Neural progenitor cell (in vitro differentiated cells): ENCODE data around the gene ATP2B3. TPM values are rescaled to one million over a fixed set of nuclear protein-coding genes. Genes with fewer than 3 reads are reported as not detected.

Experiments
- DNase-seq: peaks from one replicate; pipeline ENCODE4 v3.0.0-alpha.2; 2016; ENCODE audit warnings: low spot score
- H2AFZ ChIP-seq: fragments of 200-600 bp; sonication (generic); replicated peaks from 2 replicates; pipeline ENCODE4 v1.6.1; 2016; ENCODE audit warnings: antibody characterized with exemption
- H3F3A ChIP-seq: fragments of 200-600 bp; sonication (generic); 2 replicates; pipeline ENCODE4 v1.6.1; 2016; ENCODE audit warnings: antibody characterized with exemption, low read depth
- H3K27ac ChIP-seq: fragments of 200-600 bp; sonication (generic); 2 replicates; pipeline ENCODE4 v1.5.1; 2016; ENCODE audit warnings: mild to moderate bottlenecking
- H3K27me3 ChIP-seq: fragments of 200-600 bp; sonication (generic); 2 replicates; pipeline ENCODE4 v1.6.1; 2016; ENCODE audit warnings: mild to moderate bottlenecking, moderate library complexity
- H3K36me3 ChIP-seq: fragments of 200-600 bp; sonication (generic); 2 replicates; pipeline ENCODE4 v1.5.1; 2016
- H3K4me1 ChIP-seq: fragments of 200-600 bp; sonication (generic); 2 replicates; pipeline ENCODE4 v1.6.1; 2016; ENCODE audit warnings: mixed run types
- H3K4me2 ChIP-seq: fragments of 200-600 bp; sonication (generic); 2 replicates; pipeline ENCODE4 v1.6.1; 2016
- H3K4me3 ChIP-seq: fragments of 200-600 bp; sonication (generic); 2 replicates; pipeline ENCODE4 v1.5.1; 2016
- H3K79me2 ChIP-seq: fragments of 200-600 bp; sonication (generic); 2 replicates; pipeline ENCODE4 v1.6.1; 2016; ENCODE audit warnings: low read depth
- H3K9ac ChIP-seq: fragments of 200-600 bp; sonication (generic); 2 replicates; pipeline ENCODE4 v1.6.1; 2016
- H3K9me3 ChIP-seq: fragments of 200-600 bp; sonication (generic); 2 replicates; pipeline ENCODE4 v1.5.1; 2016; ENCODE audit warnings: low read depth
- H4K20me1 ChIP-seq: fragments of 200-600 bp; sonication (generic); 2 replicates; pipeline ENCODE4 v1.6.1; 2016; ENCODE audit warnings: low read depth
- H3K27ac Mint-ChIP-seq: 3 replicates; pipeline ENCODE4 v1.8.0; 2021; ENCODE audit warnings: mixed read lengths
- H3K27me3 Mint-ChIP-seq: 2 replicates; pipeline ENCODE4 v1.8.0; 2022; ENCODE audit warnings: low read depth, mild to moderate bottlenecking, inconsistent platforms, moderate library complexity, mixed read lengths; ENCODE audit not compliant: insufficient read depth
- H3K36me3 Mint-ChIP-seq: 3 replicates; pipeline ENCODE4 v1.8.0; 2021; ENCODE audit warnings: mixed read lengths
- H3K4me1 Mint-ChIP-seq: 3 replicates; pipeline ENCODE4 v1.8.0; 2021; ENCODE audit warnings: mixed read lengths
- H3K4me3 Mint-ChIP-seq: 3 replicates; pipeline ENCODE4 v1.8.0; 2021; ENCODE audit warnings: mild to moderate bottlenecking, moderate library complexity, mixed read lengths
- H3K9me3 Mint-ChIP-seq: 3 replicates; pipeline ENCODE4 v1.8.0; 2020; ENCODE audit warnings: mixed read lengths
- EZH2 ChIP-seq: fragments of 200-600 bp; sonication (generic); IDR thresholded peaks from 2 replicates; pipeline ENCODE4 v1.6.1; 2017; ENCODE audit warnings: antibody characterized with exemption, mild to moderate bottlenecking, moderate library complexity
- EZH2phosphoT487 ChIP-seq: fragments of 200-600 bp; sonication (generic); IDR thresholded peaks from 2 replicates; pipeline ENCODE4 v1.6.1; 2017; ENCODE audit warnings: antibody characterized with exemption
- total RNA-seq: library from RNA; depleted of rRNA; stranded (reverse); fragments of >200 nt; gene quantifications from 2 replicates; pipeline ENCODE4 v1.2.3, GENCODE V29; 2015; ENCODE audit warnings: low replicate concordance
- TF ChIP-seq, protein P1 (sequence below): fragments of 200-600 bp; sonication (generic); IDR thresholded peaks from 2 replicates; pipeline ENCODE4 v1.5.1; 2017; ENCODE audit warnings: antibody characterized with exemption, mild to moderate bottlenecking

Gene ATP2B3
- total RNA-seq, 1 donor from 2014 or later = not detected

DNA sequence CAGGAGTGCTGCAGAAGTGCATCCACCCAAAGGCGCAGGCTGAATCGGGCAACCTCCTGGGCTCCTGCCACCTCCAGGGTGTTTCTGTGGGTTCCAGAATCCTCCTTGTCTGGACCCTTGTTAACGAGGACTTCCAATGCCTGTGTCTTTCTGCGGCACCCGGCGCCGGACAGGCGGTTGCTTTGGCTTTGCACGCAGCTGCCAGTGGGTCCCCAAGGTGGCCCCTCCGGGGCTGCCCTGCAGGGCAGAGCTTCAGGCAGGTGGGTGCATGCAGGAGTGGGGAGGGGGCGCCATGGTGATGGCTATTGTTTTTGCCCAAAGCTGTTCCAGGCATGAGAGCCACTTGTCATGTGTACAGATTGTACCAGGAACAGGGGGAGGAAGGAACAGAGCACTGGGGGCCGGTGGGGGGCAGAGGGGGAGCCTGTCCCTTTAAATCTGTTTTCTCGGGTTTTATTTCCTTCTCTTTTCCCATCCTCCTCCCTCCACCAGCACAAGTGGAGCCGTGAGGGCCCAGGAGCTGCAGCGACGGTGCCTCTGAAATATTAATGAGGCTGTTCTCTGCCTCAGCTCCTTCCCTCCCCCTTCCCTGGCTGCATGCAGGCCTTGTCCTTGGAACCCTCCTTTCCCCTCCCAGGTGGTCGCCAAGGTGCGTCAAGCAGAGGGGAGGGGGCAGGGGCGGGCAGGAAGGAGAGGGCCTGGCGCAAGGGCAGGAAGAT, 13.1 kb downstream of the ATP2B3 start:
- H3K9me3 Mint-ChIP-seq = peaks cover 24% of the 10 kb centered on the region

DNA sequence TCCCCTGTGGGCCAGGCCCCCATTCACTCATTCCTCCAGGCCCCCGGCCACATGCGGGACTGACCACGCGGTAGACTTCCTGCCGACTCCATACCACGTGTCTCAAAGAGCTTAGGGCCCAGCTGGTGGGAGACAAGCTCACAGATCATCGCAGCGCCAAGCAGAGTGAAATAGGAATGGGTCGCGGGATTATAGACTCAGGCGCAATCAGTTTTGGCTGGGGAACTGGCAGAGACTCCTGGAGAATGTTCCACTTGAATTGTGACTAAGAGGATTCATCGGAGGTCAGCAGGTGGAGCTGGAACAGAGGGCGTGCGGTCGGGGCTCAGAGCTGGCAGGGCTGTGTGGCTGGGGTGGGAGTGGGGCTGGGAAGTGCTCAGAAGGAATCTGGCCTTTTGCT, 15.6 kb downstream of the ATP2B3 start:
- Mint-ChIP-seq H3K4me1 (peaks cover 7% of the 10 kb centered on the region), H3K27ac (peak overlapping the region; percentile 42), H3K9me3 (peaks cover 21% of the 10 kb centered on the region), H3K36me3 (no peaks in the 10 kb centered on the region), H3K27me3 (peaks cover 15% of the 10 kb centered on the region), H3K4me3 (no peak overlapping the region)
- H3K9me3 ChIP-seq = no peaks in the 10 kb centered on the region
- TF ChIP-seq EZH2phosphoT487 = no peak
- no peak for TF ChIP-seq EZH2
- H3K79me2 ChIP-seq = no peaks in the 10 kb centered on the region
- no peak overlapping the region for H3K4me3 ChIP-seq
- H2AFZ ChIP-seq = no peak overlapping the region
- H3K4me1 ChIP-seq = no peaks in the 10 kb centered on the region
- H3K9ac ChIP-seq = no peak overlapping the region
- H4K20me1 ChIP-seq = no peaks in the 10 kb centered on the region
- H3K4me2 ChIP-seq = no peak overlapping the region
- no peaks in the 10 kb centered on the region for H3K36me3 ChIP-seq
- no peak overlapping the region for H3K27ac ChIP-seq
- no peaks in the 10 kb centered on the region for H3K27me3 ChIP-seq
- H3F3A ChIP-seq = no peaks in the 10 kb centered on the region
- no peak for DNase-seq

More for the DNA sequence above, 13.1 kb downstream of the ATP2B3 start:
- Mint-ChIP-seq H3K27ac (no peak overlapping the region), H3K36me3 (no peaks in the 10 kb centered on the region), H3K4me3 (no peak overlapping the region), H3K4me1 (peaks cover 9% of the 10 kb centered on the region), H3K27me3 (peaks cover 11% of the 10 kb centered on the region)
- H3K79me2 ChIP-seq = no peaks in the 10 kb centered on the region
- no peaks in the 10 kb centered on the region for H3K27me3 ChIP-seq
- H3K36me3 ChIP-seq = no peaks in the 10 kb centered on the region
- no peak for TF ChIP-seq EZH2phosphoT487
- TF ChIP-seq EZH2 = no peak
- H3K4me3 ChIP-seq = no peak overlapping the region
- no peak for DNase-seq
- H4K20me1 ChIP-seq = no peaks in the 10 kb centered on the region
- no peak overlapping the region for H3K9ac ChIP-seq
- no peaks in the 10 kb centered on the region for H3K9me3 ChIP-seq
- no peak overlapping the region for H2AFZ ChIP-seq
- no peak overlapping the region for H3K27ac ChIP-seq
- no peak overlapping the region for H3K4me2 ChIP-seq
- no peaks in the 10 kb centered on the region for H3K4me1 ChIP-seq
- no peaks in the 10 kb centered on the region for H3F3A ChIP-seq

DNA sequence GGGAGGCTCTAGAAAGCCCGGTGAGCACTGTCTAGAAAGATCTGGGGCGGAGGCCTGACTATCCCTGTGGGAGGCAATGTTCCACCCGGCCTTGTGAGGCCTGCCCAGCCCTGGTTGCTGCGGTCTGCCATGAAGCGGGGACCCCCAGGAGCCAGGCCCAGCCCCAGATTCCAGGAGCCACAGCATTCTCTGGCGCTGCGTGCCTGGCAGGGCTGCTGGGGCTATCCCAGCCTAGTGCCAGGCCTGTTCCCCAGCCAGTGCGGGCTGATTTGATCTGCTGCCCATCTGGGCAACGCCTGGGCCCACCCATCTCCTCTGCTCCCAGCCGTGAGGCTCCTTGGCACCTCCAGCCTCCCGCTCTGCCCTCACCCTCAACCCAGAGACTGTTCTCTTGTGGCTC, 19.6 kb downstream of the ATP2B3 start:
- no peak for TF ChIP-seq EZH2
- TF ChIP-seq EZH2phosphoT487 = no peak
- TF ChIP-seq, protein P1, sequence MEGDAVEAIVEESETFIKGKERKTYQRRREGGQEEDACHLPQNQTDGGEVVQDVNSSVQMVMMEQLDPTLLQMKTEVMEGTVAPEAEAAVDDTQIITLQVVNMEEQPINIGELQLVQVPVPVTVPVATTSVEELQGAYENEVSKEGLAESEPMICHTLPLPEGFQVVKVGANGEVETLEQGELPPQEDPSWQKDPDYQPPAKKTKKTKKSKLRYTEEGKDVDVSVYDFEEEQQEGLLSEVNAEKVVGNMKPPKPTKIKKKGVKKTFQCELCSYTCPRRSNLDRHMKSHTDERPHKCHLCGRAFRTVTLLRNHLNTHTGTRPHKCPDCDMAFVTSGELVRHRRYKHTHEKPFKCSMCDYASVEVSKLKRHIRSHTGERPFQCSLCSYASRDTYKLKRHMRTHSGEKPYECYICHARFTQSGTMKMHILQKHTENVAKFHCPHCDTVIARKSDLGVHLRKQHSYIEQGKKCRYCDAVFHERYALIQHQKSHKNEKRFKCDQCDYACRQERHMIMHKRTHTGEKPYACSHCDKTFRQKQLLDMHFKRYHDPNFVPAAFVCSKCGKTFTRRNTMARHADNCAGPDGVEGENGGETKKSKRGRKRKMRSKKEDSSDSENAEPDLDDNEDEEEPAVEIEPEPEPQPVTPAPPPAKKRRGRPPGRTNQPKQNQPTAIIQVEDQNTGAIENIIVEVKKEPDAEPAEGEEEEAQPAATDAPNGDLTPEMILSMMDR = no peak
- H3K79me2 ChIP-seq = no peaks in the 10 kb centered on the region
- H3K9ac ChIP-seq = no peak overlapping the region
- no peak overlapping the region for H3K4me3 Mint-ChIP-seq
- peaks cover 7% of the 10 kb centered on the region for H3K27me3 Mint-ChIP-seq
- no peak overlapping the region for H3K27ac ChIP-seq
- H3K36me3 Mint-ChIP-seq = no peaks in the 10 kb centered on the region
- H3K4me1 Mint-ChIP-seq = peaks cover 12% of the 10 kb centered on the region
- no peaks in the 10 kb centered on the region for H3K4me1 ChIP-seq
- no peak for DNase-seq
- no peaks in the 10 kb centered on the region for H3K9me3 ChIP-seq
- no peak overlapping the region for H3K4me2 ChIP-seq
- H3K27me3 ChIP-seq = no peaks in the 10 kb centered on the region
- peaks cover 23% of the 10 kb centered on the region for H3K9me3 Mint-ChIP-seq
- H3K4me3 ChIP-seq = no peak overlapping the region
- no peaks in the 10 kb centered on the region for H4K20me1 ChIP-seq
- H3K27ac Mint-ChIP-seq = no peak overlapping the region
- no peak overlapping the region for H2AFZ ChIP-seq
- H3K36me3 ChIP-seq = no peaks in the 10 kb centered on the region
- no peaks in the 10 kb centered on the region for H3F3A ChIP-seq

DNA sequence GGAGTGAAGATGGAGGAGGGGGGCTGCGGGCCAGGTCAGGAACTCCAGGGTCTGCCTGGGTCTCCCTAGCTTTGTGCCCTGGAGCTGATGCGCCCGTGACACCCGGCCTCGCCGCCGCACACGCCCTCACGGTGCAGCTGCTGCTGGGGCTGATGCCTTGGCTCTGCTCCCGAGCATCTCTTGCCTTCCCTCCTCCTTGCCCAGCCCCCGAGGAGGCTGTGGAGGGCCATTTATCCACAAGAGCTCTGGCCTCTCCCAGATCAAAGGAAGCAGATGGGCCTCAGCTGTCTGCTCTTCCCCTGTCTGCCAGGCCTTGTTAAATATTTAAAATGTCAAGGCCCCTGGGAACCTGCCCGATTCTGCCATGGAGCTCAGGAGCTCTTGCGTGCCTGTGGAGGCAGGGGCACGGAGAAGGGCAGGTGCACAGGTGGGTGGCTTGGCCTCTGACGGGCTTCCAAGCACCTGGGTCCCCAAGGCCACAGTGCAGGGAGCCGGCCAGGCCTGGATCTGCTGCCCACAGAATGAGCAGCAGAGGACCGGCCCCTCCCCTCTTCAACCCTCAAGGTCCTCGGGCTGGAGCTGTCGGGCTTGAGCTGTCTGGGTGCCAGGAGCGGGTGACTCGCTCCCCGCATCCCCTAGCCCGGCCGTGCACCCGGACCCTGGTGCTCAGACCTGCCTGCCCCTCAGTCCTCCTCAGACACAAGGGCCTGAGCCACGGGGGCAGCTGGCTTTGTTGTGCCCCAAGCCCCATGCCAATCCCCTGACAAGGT, 20.3 kb downstream of the ATP2B3 start:
- H3K27ac ChIP-seq = no peak overlapping the region

More for the DNA sequence above, 20.3 kb downstream of the ATP2B3 start:
- Histone ChIP-seq H3K27me3 (no peaks in the 10 kb centered on the region), H3K4me1 (no peaks in the 10 kb centered on the region), H3K79me2 (no peaks in the 10 kb centered on the region), H3K9ac (no peak overlapping the region), H3K36me3 (no peaks in the 10 kb centered on the region), H3K4me3 (no peak overlapping the region), H3F3A (no peaks in the 10 kb centered on the region), H2AFZ (no peak overlapping the region), H3K9me3 (no peaks in the 10 kb centered on the region), H4K20me1 (no peaks in the 10 kb centered on the region), H3K4me2 (no peak overlapping the region)
- Mint-ChIP-seq H3K9me3 (peaks cover 23% of the 10 kb centered on the region), H3K4me3 (no peak overlapping the region), H3K27ac (no peak overlapping the region), H3K36me3 (no peaks in the 10 kb centered on the region), H3K27me3 (peaks cover 7% of the 10 kb centered on the region), H3K4me1 (peaks cover 12% of the 10 kb centered on the region)
- no peak for TF ChIP-seq EZH2
- no peak for TF ChIP-seq EZH2phosphoT487
- TF ChIP-seq, protein P1 = no peak
- DNase-seq = no peak
